ENCODE data around the gene PARG.

- TF ChIP-seq, protein P1, sequence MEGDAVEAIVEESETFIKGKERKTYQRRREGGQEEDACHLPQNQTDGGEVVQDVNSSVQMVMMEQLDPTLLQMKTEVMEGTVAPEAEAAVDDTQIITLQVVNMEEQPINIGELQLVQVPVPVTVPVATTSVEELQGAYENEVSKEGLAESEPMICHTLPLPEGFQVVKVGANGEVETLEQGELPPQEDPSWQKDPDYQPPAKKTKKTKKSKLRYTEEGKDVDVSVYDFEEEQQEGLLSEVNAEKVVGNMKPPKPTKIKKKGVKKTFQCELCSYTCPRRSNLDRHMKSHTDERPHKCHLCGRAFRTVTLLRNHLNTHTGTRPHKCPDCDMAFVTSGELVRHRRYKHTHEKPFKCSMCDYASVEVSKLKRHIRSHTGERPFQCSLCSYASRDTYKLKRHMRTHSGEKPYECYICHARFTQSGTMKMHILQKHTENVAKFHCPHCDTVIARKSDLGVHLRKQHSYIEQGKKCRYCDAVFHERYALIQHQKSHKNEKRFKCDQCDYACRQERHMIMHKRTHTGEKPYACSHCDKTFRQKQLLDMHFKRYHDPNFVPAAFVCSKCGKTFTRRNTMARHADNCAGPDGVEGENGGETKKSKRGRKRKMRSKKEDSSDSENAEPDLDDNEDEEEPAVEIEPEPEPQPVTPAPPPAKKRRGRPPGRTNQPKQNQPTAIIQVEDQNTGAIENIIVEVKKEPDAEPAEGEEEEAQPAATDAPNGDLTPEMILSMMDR (IDR thresholded peaks at IDR 0.05 in 8 of 11, conservative IDR thresholded peaks at IDR 0.05 in 3 of 11) = no peak
- TF ChIP-seq POLR2A (IDR thresholded peaks at IDR 0.05) = no peak
Observed at GRCh38 chr10:49768731-49769130, 173.1 kb downstream of the PARG start.
